GM21576 (cell line): Measurements from ENCODE around the gene PDGFD.

Experiments
- ATAC-seq: cut with Tn5 transposase; IDR thresholded peaks from one replicate; pipeline ENCODE4 v1.9.1; 2021; ENCODE audit warnings: mild to moderate bottlenecking, moderate library complexity; ENCODE audit not compliant: unreplicated experiment

PDGFD gene

GRCh38 chr11:104005234-104005855 lies 158.6 kb downstream of the PDGFD start:
- ATAC-seq, result no peak

DNA sequence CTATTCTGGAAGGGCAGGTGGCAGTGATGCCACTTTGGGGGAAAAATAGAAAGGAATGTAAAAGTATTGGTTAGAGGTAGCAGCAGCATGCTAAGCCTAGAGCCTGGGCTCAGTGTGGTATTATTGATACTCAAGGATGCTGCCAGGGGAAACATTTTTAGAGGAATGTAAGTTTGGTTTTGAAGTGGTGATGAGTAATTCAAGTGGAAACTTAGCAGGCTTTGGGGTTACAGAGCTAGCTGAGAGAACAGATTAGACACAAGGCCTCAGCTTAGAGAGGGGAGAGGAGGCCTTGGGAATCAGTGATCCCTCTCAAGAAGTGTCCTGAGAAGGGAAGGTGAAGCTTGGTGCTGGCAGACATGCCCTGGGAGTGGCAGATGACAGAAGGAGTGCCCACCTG lies 160.5 kb downstream of the PDGFD start:
- no peak for ATAC-seq

DNA sequence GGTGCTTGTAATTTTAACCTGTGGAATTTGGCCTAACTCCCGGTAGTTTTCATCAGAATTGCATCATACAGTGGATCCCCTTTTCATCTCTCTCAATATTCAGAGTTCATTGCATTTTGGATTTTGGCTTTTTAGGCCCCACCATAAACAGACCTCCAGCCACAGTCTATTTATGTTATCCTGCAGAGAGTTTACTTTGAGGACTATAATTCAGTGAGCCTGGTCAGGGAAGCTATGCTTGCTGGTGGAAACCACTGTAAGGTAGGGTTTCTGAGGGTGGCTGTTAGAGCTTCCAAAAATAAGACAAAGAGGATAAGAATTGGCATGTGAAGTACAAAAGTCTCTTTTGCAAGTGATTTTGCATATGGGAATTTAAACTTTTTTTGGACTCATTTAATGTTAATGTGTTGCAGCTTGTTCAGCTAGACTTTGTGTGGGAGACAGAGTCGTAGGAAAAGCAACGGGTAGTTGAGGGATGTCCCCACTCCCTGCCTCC lies 162.3 kb downstream of the PDGFD start:
- no peak for ATAC-seq

- no peak for ATAC-seq
Observed at GRCh38 chr11:104000798-104001197, 163.1 kb downstream of the PDGFD start.

- ATAC-seq, result no peak
Observed at GRCh38 chr11:103998826-103999508, 165.0 kb downstream of the PDGFD start.

DNA sequence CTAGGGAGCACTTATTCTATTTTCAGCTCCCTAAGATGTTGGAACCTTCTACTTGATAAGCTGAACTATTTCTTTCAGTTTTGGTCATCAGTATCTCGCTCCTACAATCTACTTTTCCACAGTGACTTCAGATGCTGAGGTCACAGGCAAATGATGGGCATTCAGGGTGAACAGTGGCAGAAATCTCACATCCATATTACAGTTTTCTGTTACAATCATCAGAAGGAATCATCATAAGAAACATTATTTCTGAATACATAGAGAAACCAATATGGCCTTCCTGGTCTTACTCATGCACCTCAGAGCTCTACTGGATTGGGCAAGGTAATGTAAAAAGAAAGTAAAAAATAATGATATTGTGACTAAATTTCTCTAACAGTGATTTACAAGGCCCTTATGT lies 166.9 kb downstream of the PDGFD start:
- ATAC-seq, result peak; percentile 53

- ATAC-seq, result no peak
Observed at GRCh38 chr11:103995896-103996295, 168.1 kb downstream of the PDGFD start.

DNA sequence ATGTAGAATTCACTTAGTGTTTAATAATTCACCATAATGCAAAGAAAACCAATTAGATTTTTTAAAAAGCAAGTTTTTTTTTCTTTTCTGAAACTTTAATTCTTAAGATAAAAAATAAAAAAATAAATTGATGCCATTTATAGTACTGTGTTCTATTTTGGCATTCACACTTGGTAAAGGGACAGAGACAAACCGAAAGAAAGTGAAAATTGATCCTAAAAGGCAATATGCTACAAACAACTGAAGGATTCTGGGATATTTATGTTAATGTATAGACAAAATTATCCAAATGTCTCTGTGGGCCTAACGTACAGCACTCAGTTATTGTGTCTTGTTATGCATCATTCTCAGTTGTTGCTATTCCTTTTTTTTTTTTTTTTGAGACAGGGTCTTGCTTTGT lies 169.4 kb downstream of the PDGFD start:
- no peak for ATAC-seq

DNA sequence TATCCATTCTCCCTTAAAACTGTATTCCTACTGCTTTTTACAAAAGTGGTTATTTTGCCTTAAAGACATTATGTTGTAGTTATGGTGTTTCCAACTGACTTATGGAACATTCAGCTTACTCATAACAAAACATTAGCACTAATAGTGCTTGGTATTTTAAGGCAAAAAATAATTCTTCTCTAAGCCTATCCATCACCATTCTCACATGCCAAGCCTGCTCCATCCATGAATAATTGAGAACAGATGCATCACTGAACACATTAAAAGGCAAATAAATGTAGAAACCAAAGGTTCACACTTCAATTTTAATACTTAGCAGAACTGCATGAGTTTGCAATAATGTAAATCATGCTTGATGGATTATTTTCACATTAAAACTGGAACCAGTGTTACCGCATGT lies 169.9 kb downstream of the PDGFD start:
- no peak for ATAC-seq

DNA sequence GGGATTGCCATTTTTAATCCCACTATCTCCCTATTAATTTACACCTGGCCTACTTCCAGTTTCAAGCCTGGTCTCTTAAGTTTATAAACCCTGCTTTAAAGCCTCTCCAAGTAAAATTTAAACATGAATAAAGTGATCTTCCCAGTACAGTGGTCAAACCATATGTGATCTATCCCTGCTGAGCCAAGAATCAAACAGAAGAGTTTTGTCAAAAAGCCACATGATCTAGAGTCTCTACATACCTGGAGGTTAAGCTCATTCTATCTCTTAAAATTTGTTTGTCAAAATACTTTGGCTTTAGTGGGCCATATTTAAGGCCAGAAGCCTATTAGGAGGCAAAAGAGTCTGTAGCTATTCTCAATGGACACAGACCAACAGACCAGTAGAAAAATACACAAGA lies 170.4 kb downstream of the PDGFD start:
- ATAC-seq, result no peak

DNA sequence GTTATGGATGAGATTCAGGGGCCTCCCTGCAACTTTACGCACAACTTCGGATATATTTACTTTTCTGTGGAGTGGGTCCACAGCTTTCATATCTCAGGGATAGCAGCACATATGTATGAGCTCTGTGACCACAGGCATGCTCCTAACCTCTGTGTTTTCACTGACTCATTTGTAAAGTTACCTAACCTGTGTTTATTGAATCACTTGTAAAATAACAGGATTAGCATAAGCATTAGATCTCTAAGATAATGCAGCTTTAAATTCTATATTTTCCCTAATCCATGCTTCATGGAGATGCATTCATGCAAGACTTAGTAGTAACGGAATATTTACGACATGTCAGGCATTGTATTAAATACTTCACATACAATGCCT lies 175.4 kb downstream of the PDGFD start:
- ATAC-seq, result no peak

- no peak for ATAC-seq
Observed at GRCh38 chr11:103987629-103988594, 176.0 kb downstream of the PDGFD start.

GRCh38 chr11:103985041-103985440 lies 178.9 kb downstream of the PDGFD start:
- no peak for ATAC-seq

GRCh38 chr11:103980108-103980507 lies 183.8 kb downstream of the PDGFD start:
- no peak for ATAC-seq

DNA sequence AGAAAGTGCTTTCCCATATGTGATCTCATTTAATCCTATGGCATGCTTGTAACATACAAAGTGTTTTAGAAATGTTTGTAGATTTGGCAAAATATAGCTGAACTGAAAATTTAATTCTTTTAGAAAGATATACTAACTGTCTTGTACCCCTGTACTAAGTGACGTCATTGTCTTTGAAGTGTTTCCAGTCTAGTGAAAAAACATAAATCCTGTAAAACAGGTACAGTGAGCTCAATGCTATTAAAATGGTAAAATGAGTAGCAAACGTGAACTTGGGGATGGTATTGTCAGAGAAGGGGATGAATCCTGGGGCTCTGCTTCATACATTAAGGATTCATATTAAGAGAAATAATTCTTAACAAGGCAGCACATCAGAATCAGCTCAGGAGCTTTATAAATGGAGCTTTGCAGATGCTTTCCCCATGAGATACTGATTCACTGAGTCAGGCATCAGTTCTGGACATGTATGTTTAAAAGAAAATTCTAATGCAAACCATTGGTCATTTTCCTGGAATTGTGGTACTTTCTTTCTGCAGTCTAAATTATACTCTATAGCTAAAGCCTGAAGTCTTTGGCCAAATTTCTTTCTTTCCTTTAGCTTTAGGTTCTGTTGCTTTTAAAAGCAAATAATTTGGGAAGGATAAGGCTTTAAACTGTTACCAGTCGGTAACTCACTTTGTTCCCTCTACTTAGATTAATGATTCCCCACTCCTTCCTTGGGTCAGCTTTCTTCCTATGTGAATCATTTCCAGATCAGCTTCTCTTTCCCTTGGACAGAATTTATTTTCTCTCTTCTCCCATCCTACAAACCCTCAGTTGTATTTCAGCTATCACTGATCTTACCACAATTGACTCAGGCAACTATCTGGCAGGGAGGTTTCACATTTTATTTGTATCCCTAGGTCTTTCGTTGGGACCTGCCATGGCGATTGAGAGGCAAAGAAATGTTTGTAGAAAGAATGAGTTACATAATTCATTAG lies 185.0 kb downstream of the PDGFD start:
- no peak for ATAC-seq

GRCh38 chr11:103972013-103972412 lies 191.9 kb downstream of the PDGFD start:
- no peak for ATAC-seq

GRCh38 chr11:103970701-103971249 lies 193.2 kb downstream of the PDGFD start:
- ATAC-seq, result peak; percentile 88

- ATAC-seq, result no peak
Observed at GRCh38 chr11:103968685-103969084, 195.3 kb downstream of the PDGFD start.

DNA sequence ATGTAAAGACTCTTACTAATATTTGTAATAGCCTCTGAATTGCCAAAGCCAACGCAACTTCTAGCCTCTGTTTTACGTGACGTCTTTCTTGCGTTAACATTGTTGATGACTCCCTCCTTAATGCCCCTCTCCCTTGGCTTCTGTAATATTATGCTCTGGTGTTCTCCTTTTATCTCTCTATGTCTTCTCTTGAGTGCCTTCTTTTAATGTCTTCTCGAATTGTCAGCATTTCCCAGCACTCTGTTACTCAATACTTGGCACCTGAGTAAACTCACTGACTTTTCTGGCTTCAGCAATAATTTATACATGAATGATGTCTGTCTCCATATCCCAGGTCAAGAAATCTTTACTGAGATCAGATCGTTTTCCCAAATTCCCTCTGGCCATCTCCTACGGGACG lies 196.0 kb downstream of the PDGFD start:
- no peak for ATAC-seq

GRCh38 chr11:103964390-103964789 lies 199.6 kb downstream of the PDGFD start:
- ATAC-seq, result no peak
